Stimulated activated CD4-positive, alpha-beta T cell treated with anti-CD3 and anti-CD28 coated beads, TNF-alpha, amount 100 ng/mL, for 1 hour (primary cell): Measurements from ENCODE around the gene AMZ2.
"Not testable (repeated sequence)": the region's sequence is repeated elsewhere in the genome, so short reads cannot be mapped to it uniquely, and the experiment has no call there.

Experiments used
- DNase-seq, 3 donors: peaks; one replicate each; pipeline ENCODE4 v3.0.0-alpha.2; 2020; ENCODE audit warnings: low read depth in 3 of 3, low spot score in 1 of 3

The AMZ2 gene

GRCh38 chr17:68220186-68220585, 27.7 kb upstream of the AMZ2 start:
- not testable (repeated sequence) for DNase-seq

GRCh38 chr17:68220786-68221185, 27.1 kb upstream of the AMZ2 start:
- not testable (repeated sequence) for DNase-seq

GRCh38 chr17:68221786-68222185, 26.1 kb upstream of the AMZ2 start:
- no peak for DNase-seq

GRCh38 chr17:68222606-68223005, 25.2 kb upstream of the AMZ2 start:
- DNase-seq = no peak

GRCh38 chr17:68225055-68225454, 22.8 kb upstream of the AMZ2 start:
- not testable (repeated sequence) for DNase-seq

DNA sequence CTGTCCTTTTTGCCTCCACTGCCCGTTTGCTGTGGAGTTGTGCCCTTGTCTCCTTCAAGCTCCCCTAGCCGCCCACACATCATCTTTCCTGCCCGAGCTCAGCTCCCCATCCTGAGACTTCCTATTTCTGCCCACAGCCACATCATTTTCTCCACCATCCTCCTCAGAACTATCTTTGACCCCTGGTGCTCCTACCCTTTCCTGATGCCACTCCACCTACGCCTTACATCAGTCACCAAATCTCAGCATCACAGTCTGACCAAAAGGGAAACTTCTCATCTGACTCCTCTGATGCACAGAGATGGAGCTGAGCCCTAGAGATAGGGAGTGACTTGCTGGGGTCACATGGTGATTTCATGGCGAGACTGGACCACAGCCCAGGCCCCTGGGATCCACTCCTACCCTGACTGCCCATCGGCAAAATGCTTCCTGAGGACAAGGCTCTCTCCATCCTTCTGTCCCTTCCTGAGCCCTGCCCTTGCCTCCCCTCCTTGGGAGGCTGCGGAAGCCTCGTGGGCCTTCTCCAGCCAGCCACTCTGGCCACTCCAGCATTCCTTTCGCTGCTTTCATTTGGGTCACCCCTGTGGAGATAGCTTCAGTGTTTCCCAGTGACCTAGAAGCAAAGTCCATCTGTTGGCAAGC, 19.7 kb upstream of the AMZ2 start:
- DNase-seq = not testable (repeated sequence)

- no peak for DNase-seq
Measured at GRCh38 chr17:68228817-68229570, 18.8 kb upstream of the AMZ2 start.

- DNase-seq = no peak
Measured at GRCh38 chr17:68229619-68230018, 18.2 kb upstream of the AMZ2 start.

DNA sequence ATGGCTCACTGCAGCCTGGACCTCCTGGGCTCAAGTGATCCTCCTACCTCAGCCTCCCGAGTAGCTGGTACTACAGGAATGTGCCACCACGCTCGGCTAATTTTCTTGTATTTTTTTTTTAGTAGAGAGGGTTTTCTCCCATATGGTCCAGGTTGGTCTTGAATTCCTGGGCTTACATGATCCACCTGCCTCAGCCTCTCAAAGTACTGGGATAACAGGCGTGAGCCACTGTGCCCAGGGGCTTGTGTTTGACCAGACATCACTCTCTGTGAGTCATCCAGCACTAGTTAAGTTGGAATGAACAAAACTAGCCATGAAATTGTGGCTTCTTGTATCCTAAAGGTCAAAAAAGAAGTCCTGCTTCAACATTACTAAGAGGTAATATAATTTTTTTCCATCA, 16.7 kb upstream of the AMZ2 start:
- DNase-seq = not testable (repeated sequence)

DNA sequence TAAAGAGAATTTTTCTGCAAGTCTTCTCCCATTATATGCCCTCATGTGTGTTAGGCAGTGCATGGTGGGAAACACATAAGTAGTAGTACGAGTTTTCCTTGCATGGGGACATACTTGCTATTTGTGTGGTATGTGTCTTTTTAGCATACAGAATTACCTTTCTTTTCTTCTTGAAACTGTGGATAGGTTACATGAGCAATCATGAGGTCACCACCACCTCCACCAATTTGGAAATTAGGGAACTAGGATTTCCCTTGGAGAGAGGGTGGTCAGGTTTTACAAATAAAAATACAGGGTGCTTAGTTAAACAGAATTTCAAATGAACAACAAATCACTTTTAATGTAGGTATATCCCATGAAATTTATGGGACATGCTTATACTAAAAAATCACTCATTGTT, 16.3 kb upstream of the AMZ2 start:
- no peak for DNase-seq

DNA sequence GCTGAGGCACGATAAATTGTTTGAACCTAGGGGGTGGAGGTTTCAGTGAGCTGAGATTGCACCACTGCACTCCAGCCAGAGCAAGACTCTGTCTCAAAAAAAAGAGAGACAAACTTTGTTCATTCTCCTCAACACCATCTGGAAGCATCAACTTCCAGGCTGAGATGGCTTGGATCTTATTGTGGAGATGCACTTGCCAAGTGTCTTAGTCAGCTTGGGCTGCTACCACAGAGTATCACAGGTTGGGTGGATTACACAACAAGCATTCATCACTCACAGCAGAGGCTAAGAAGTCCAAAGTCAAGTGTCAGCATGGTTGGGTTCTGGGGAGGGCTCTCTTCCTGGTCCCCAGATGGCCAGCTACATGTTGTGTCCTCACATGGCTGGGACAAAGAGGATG, 15.1 kb upstream of the AMZ2 start:
- not testable (repeated sequence) for DNase-seq

- not testable (repeated sequence) for DNase-seq
Measured at GRCh38 chr17:68234726-68235335, 13.0 kb upstream of the AMZ2 start.

DNA sequence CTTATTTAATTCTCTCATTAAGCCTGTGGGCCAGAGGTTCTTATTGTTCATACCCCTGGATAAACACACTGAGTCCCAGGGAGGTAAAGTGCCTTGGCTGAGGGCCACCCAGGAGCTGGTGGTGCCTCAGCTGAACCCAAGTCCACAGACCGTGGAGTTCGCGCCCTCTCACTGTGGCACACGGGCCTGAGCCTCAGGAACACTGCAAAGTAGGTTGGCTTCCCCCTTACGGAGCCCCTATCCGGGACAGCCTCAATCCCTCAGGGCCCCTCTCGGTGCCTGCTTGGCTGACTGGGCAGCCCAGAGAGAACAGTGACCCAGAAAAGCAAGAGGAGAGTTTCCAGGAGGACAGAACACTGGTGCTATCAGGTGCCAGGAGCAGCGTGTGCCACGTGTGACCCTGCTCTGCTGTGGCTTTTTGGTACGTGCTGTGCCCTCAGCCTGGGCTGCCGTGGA, 12.5 kb upstream of the AMZ2 start:
- not testable (repeated sequence) for DNase-seq

DNA sequence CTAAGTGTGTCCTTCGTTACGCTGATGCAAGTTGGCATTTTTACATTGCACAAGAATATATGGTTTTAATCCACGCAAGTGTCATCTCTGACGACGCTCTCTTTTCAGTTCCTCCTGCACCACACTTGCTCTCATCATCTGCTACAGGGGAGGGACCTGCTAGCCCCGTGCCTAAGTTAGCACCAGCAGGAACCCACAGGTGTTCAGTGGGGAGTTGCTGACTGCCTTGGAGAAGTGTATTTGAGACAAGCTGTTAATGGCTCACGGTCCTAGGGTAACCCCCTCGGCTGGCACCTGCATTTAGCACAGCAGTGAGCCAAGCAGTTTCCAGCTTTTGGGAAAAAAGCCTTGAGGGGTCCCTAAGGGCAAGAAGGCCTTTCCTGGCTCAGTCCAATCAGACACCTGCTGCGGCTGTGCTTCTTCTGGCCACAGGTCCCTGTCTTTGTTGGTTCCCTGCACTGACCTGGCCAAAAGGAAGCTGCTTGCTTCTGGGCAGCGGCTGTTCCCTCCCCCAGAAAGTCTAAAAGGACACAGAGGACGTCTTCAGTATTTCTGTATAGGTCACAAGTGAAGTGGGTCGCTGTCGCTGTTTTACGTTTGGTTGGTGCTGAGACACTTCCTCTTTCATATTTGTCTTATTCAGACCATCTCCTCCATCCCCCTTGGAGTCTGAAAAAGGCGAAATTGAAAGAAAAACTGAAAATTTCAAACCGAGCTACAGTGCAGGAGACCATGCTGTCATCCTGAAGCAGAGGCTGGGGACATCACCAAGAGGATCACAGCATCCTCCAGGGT, 10.3 kb upstream of the AMZ2 start:
- not testable (repeated sequence) for DNase-seq

GRCh38 chr17:68238164-68238870, 9.5 kb upstream of the AMZ2 start:
- no peak for DNase-seq

- DNase-seq = no peak
Measured at GRCh38 chr17:68238871-68239253, 9.0 kb upstream of the AMZ2 start.

DNA sequence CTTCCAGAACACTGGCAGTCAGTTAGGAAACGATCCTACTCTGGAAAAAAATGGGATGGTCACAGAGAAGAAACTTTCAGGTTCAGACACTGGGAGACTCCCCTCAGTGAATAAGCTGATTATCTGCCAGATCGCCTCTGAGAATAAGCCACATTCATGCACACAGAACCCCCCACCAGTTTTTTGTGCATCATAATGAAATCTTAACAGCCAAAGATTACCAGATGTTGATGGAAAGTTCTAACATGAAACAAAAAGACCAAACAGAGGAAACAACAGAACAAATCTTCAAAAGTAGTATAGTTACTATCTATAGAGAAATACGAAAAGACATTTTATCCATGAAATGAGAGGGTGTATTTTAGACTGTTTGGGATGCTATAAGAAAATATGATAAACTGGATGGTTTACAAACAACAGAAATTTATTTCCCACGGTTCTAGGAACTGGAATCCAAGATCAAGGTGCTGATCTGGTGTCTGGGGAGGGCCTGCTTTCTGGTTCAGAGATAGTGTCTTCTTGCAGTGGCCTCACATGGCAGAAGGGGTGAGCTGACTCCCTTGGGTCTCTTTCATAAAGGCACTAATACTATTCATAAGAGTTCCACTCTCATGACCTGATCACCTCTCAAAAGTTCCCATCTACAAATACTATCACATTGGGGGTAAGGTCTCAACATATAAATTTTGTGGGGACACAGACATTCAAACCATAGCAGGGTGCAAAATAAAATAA, 8.0 kb upstream of the AMZ2 start:
- no peak for DNase-seq

DNA sequence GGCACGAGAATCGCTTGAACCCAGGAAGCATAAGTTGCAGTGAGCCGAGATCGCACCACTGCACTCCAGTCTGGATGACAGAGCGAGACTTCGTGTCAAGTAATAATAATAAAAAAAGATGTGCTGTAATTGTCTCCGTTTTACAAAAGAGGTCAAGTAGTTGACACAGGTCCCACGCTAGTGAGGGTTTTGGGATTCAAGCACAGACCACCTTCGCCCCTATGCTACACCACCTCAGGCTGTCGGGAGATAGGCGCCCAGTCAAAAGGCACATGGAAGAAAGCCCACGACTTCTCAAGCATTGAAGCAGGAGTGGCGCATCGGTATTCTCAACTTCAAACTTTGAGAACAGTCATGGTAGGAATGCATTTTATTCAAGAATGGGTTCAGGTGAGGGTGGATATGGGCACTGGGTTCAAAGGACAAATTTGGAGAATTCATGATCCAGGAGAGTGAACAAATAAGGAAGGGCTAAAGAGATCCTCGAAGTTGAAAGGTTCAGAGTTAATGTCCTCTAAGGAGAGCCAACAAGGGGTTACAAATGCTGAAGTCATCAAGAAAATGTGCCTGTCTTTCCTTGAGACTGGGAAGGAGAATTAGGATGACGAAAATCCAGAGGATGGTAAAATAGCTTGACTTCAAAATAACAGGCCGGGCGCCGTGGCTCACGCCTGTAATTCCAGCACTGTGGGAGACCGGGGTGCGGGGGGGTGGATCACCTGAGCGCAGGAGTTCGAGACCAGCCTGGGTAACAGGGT, 1.4 kb upstream of the AMZ2 start:
- no peak for DNase-seq

GRCh38 chr17:68248199-68248825, 469 bp downstream of the AMZ2 start:
- DNase-seq = no peak
